ENCODE measurements around the gene ITSN2. TPM values are rescaled to one million over a fixed set of nuclear protein-coding genes. Genes with fewer than 3 reads are reported as not detected.

Gene ITSN2
- total and polyA plus RNA-seq, 2 of the 8 experiments (the other 6 are each of a cell fraction or from before 2014, with no cell fraction given): 9.3 to 17.0 TPM

DNA sequence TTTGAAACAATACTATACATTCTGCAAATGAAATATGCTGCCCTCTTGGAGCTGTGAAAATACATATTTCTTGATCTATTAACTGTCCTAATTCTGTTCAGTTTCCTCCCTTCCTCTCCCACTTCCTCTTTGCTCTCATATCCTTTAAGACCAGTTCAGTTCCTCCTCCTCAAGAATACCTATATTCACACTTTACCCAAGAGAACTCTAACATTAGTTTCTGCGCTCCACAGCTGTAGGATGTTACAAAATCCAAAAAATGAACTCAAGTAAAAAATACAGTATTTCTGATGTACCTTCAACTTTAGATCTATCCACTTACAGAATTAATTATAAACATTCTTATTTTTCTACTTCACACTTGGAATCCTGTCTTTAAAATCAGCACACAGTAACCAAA, 5.4 kb downstream of the ITSN2 start:
- Histone ChIP-seq H2AK5ac (ENCODE audit: low read depth, low read length) (no peak overlapping the region), H4K8ac (ENCODE audit: extremely low read depth, insufficient read depth, low read length) (no peak overlapping the region), H2BK5ac (ENCODE audit: low read depth, low read length) (no peak overlapping the region), H3K4ac (replicated peaks; ENCODE audit: insufficient read length, low read depth, low read length) (no peak overlapping the region), H3K27me3 (replicated peaks in 1 of 4; ENCODE audit: control insufficient read depth in 3 of 4, extremely low read depth in 1 of 4, insufficient read depth in 3 of 4, low read length in 3 of 4) (no peaks in the 10 kb centered on the region), H4K91ac (replicated peaks; ENCODE audit: insufficient read length, low read length) (no peak overlapping the region), H3K4me3 (ENCODE audit: extremely low read depth in 1 of 4, insufficient read depth in 2 of 4, low read depth in 3 of 4, low read length in 4 of 4) (no peak overlapping the region), H3K9me3 (ENCODE audit: insufficient read depth in 2 of 2, low read depth in 1 of 2, low read length in 1 of 2) (no peaks in the 10 kb centered on the region), H3K23me2 (ENCODE audit: low read depth, low read length) (peaks cover 4% of the 10 kb centered on the region; the same call in 1 of the 2 replicates), H3K18ac (ENCODE audit: extremely low read depth, low read length) (no peak overlapping the region), H4K5ac (ENCODE audit: insufficient read length, low read depth, low read length) (no peak overlapping the region), H3K23ac (ENCODE audit: insufficient read length) (no peak overlapping the region), H3K14ac (ENCODE audit: insufficient read length) (no peak overlapping the region), H2AFZ (ENCODE audit: low read length) (no peak overlapping the region), H2BK20ac (ENCODE audit: low read length) (no peak overlapping the region), H3K79me2 (ENCODE audit: control insufficient read depth in 1 of 2, insufficient read depth in 2 of 2, low read length in 2 of 2) (no peaks in the 10 kb centered on the region; a peak in 1 of 4 replicates), H3K56ac (replicated peaks; ENCODE audit: insufficient read length, low read depth, low read length) (no peak overlapping the region), H3K27ac (ENCODE audit: low read depth, low read length) (no peak overlapping the region), H3K79me1 (ENCODE audit: low read depth, low read length) (no peaks in the 10 kb centered on the region), H3K4me1 (replicated peaks in 1 of 4; ENCODE audit: control insufficient read depth in 3 of 4, insufficient read depth in 4 of 4, low read length in 3 of 4) (no peaks in the 10 kb centered on the region), H3K4me2 (ENCODE audit: insufficient read depth in 1 of 2, low read depth in 2 of 2, low read length in 2 of 2) (no peak overlapping the region), H3K36me3 (ENCODE audit: control insufficient read depth in 2 of 4, insufficient read depth in 4 of 4, low read length in 3 of 4) (no peaks in the 10 kb centered on the region), H3K9ac (replicated peaks in 1 of 4; ENCODE audit: extremely low read depth in 1 of 4, low read depth in 3 of 4, low read length in 3 of 4) (no peak overlapping the region), H4K20me1 (replicated peaks in 1 of 2; ENCODE audit: control insufficient read depth in 1 of 2, insufficient read depth in 2 of 2, low read length in 2 of 2) (no peaks in the 10 kb centered on the region), H2BK120ac (replicated peaks; ENCODE audit: low read depth, low read length) (no peak overlapping the region), H2BK12ac (ENCODE audit: low read depth, low read length) (no peak overlapping the region), H2BK15ac (ENCODE audit: low read length) (no peak overlapping the region)
- ChIA-PET CTCF (ENCODE audit: partially characterized antibody) (interaction anchor here (0.6 kb wide), 1 partner anchor 249 kb away, joined by 3 read pairs; no protein-coding TSS in a partner anchor), POLR2A (ENCODE audit: partially characterized antibody) (no interaction called here)
- 79% methylated on average over 1 of the region's 1 CpG; no CpG with 5 or more reads in 1 of the 2 experiments for WGBS, 2 experiments (ENCODE audit: extremely low coverage in 1 of 2, insufficient coverage in 1 of 2, insufficient read length in 1 of 2, insufficient replicate concordance in 2 of 2, low coverage in 1 of 2, low lambda C conversion rate in 2 of 2, missing lambda C conversion rate in 1 of 2)
- TF ChIP-seq GABPA (IDR thresholded peaks at IDR 0.05; ENCODE audit: borderline replicate concordance, insufficient read depth, low read length) (no peak), BRCA1 (IDR thresholded peaks at IDR 0.05; ENCODE audit: low read depth, low read length) (no peak), CHD1 (IDR thresholded peaks at IDR 0.05; ENCODE audit: low read depth, low read length) (no peak), SUZ12 (IDR thresholded peaks at IDR 0.05; ENCODE audit: low read length) (no peak), EP300 (IDR thresholded peaks at IDR 0.05; ENCODE audit: borderline replicate concordance in 1 of 2, low read depth in 2 of 2, low read length in 2 of 2) (no peak), KDM4A (IDR thresholded peaks at IDR 0.05; ENCODE audit: low read depth, low read length, severe bottlenecking) (no peak), TAF7 (optimal IDR thresholded peaks at IDR 0.05; ENCODE audit: borderline replicate concordance, low read depth, low read length) (no peak), ZNF274 (IDR thresholded peaks at IDR 0.05; ENCODE audit: borderline replicate concordance, extremely low read depth, low read length) (no peak), SP1 (IDR thresholded peaks at IDR 0.05; ENCODE audit: low read depth, low read length) (no peak), TAF1 (IDR thresholded peaks at IDR 0.05; ENCODE audit: low read depth, low read length) (no peak), CHD2 (IDR thresholded peaks at IDR 0.05; ENCODE audit: low read length) (no peak)
- TF ChIP-seq, protein P1, sequence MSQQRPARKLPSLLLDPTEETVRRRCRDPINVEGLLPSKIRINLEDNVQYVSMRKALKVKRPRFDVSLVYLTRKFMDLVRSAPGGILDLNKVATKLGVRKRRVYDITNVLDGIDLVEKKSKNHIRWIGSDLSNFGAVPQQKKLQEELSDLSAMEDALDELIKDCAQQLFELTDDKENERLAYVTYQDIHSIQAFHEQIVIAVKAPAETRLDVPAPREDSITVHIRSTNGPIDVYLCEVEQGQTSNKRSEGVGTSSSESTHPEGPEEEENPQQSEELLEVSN (IDR thresholded peaks at IDR 0.05): no peak
- FAIRE-seq (no peak), DNase-seq (ENCODE audit: low read depth in 1 of 2, low spot score in 2 of 2) (no peak)

Data from H1 (cell line).